IMR-90 (cell line): ENCODE measurements around the gene CBFA2T3. TPM values are rescaled to one million over a fixed set of nuclear protein-coding genes. Genes with fewer than 3 reads are reported as not detected.

Experiments used
- ATAC-seq: fragments of 200-7000 bp; cut with Tn5 transposase; 2 replicates; pipeline ENCODE4 v1.9.1; 2020; ENCODE audit warnings: low read depth, mild to moderate bottlenecking, moderate library complexity
- BruUV-seq: library from RNA; stranded (reverse); fragments of 400-500 nt; replicated peaks from 2 replicates; lab custom pipeline; 2021; lab: Mats Ljungman, UMichigan
- CTCF ChIA-PET: fragments of 300-600 bp; formaldehyde crosslinking; extraction: SDS; loops from one replicate; lab custom pipeline; 2021; ENCODE audit warnings: antibody characterized with exemption; lab: Yijun Ruan, JAX
- POLR2A ChIA-PET: fragments of 300-600 bp; sonication (Branson Sonifier 250); formaldehyde crosslinking; loops from one replicate; lab custom pipeline; 2022; ENCODE audit warnings: antibody characterized with exemption; ENCODE audit not compliant: unreplicated experiment; lab: Charles Lee
- DNase-seq: peaks from one replicate; pipeline ENCODE4 v3.0.0; 2013
- H2AFZ ChIP-seq: replicated peaks from 2 replicates; pipeline ENCODE3; 2013; ENCODE audit warnings: low read length, mild to moderate bottlenecking; ENCODE audit not compliant: poor library complexity
- H2AK5ac ChIP-seq: 2 replicates; pipeline ENCODE4 v1.6.1; 2013; ENCODE audit warnings: low read depth, low read length, inconsistent platforms
- H2AK9ac ChIP-seq: replicated peaks from 2 replicates; pipeline ENCODE3; 2013; ENCODE audit warnings: mild to moderate bottlenecking, low read depth, low read length, moderate library complexity; ENCODE audit not compliant: poor library complexity
- H2BK120ac ChIP-seq: 2 replicates; pipeline ENCODE4 v1.6.1; 2013; ENCODE audit warnings: low read depth, low read length, inconsistent platforms
- H2BK15ac ChIP-seq: 3 replicates; pipeline ENCODE4 v1.6.1; 2013; ENCODE audit warnings: low read depth, low read length, inconsistent platforms
- H2BK20ac ChIP-seq: 2 replicates; pipeline ENCODE4 v1.6.1; 2013; ENCODE audit warnings: low read depth, mild to moderate bottlenecking, inconsistent platforms, low read length, moderate library complexity
- H2BK5ac ChIP-seq: 2 replicates; pipeline ENCODE4 v1.6.1; 2013; ENCODE audit warnings: mild to moderate bottlenecking, low read depth, low read length, inconsistent platforms; ENCODE audit not compliant: poor library complexity, severe bottlenecking
- H3K14ac ChIP-seq: replicated peaks from 2 replicates; pipeline ENCODE4 v1.6.1; 2013; ENCODE audit warnings: low read depth, low read length, inconsistent platforms
- H3K18ac ChIP-seq: 2 replicates; pipeline ENCODE4 v1.6.1; 2013; ENCODE audit warnings: low read depth, low read length, control low read depth
- H3K23ac ChIP-seq: 2 replicates; pipeline ENCODE4 v1.6.1; 2013; ENCODE audit warnings: low read depth, low read length, inconsistent platforms
- H3K27ac ChIP-seq: 2 replicates; pipeline ENCODE4 v1.5.1; 2013; ENCODE audit warnings: mild to moderate bottlenecking, control low read depth, low read length; ENCODE audit not compliant: insufficient read depth
- H3K27me3 ChIP-seq: 2 replicates; pipeline ENCODE4 v1.6.1; 2013; ENCODE audit warnings: low read length; ENCODE audit not compliant: control insufficient read depth, insufficient read depth
- H3K36me3 ChIP-seq: 2 replicates; pipeline ENCODE4 v1.6.1; 2013; ENCODE audit warnings: low read length, mixed read lengths; ENCODE audit not compliant: control insufficient read depth, insufficient read depth
- H3K4ac ChIP-seq: 2 replicates; pipeline ENCODE4 v1.6.1; 2013; ENCODE audit warnings: low read depth, low read length, inconsistent platforms
- H3K4me1 ChIP-seq: 2 replicates; pipeline ENCODE4 v1.6.1; 2013; ENCODE audit warnings: low read length, mixed read lengths; ENCODE audit not compliant: control insufficient read depth, insufficient read depth
- H3K4me2 ChIP-seq: 2 replicates; pipeline ENCODE4 v1.6.1; 2013; ENCODE audit warnings: low read depth, mild to moderate bottlenecking, control low read depth, low read length, moderate library complexity
- H3K4me3 ChIP-seq: 2 replicates; pipeline ENCODE4 v1.5.1; 2013; ENCODE audit warnings: low read depth, mild to moderate bottlenecking, control low read depth, low read length, moderate library complexity; ENCODE audit not compliant: insufficient read depth
- H3K56ac ChIP-seq: 2 replicates; pipeline ENCODE4 v1.6.1; 2013; ENCODE audit warnings: low read length, inconsistent platforms; ENCODE audit not compliant: insufficient read depth; ENCODE audit errors: extremely low read depth
- H3K79me1 ChIP-seq, 2 experiments: 2 replicates each; pipeline ENCODE4 v1.6.1; 2013; ENCODE audit warnings: low read length in 2 of 2, inconsistent platforms in 1 of 2, low read depth in 1 of 2
- H3K9ac ChIP-seq: 2 replicates; pipeline ENCODE4 v1.6.1; 2013; ENCODE audit warnings: low read depth, low read length, control low read depth
- H3K9me1 ChIP-seq: 2 replicates; pipeline ENCODE4 v1.6.1; 2013; ENCODE audit warnings: low read length, inconsistent platforms; ENCODE audit not compliant: insufficient read depth
- H3K9me3 ChIP-seq: 2 replicates; pipeline ENCODE4 v1.6.1; 2013; ENCODE audit warnings: low read length; ENCODE audit not compliant: control insufficient read depth, insufficient read depth
- H4K20me1 ChIP-seq: 2 replicates; pipeline ENCODE4 v1.6.1; 2013; ENCODE audit warnings: low read length, inconsistent platforms; ENCODE audit not compliant: insufficient read depth
- H4K5ac ChIP-seq: 2 replicates; pipeline ENCODE4 v1.6.1; 2013; ENCODE audit warnings: mild to moderate bottlenecking, low read depth, low read length, control low read depth
- H4K8ac ChIP-seq, 2 experiments: 2 replicates each; pipeline ENCODE4 v1.6.1; 2013; ENCODE audit warnings: low read depth in 2 of 2, low read length in 2 of 2, control low read depth in 1 of 2, inconsistent platforms in 1 of 2
- H4K91ac ChIP-seq: 2 replicates; pipeline ENCODE4 v1.6.1; 2013; ENCODE audit warnings: low read depth, low read length, inconsistent platforms; ENCODE audit not compliant: insufficient read depth
- BHLHE40 ChIP-seq: fragments of 150-350 bp; IDR thresholded peaks from 2 replicates; pipeline ENCODE4 v1.6.1; 2016; ENCODE audit warnings: mild to moderate bottlenecking, low read depth, low read length
- CHD1 ChIP-seq: IDR thresholded peaks from 2 replicates; pipeline ENCODE4 v1.6.1; 2012; ENCODE audit warnings: low read depth, low read length, improper control_type of control experiment
- CTCF ChIP-seq: conservative IDR thresholded peaks from 2 replicates; pipeline ENCODE4 v1.5.1; 2012; ENCODE audit warnings: mild to moderate bottlenecking, low read depth, low read length, improper control_type of control experiment
- SMC3 ChIP-seq: fragments of 150-350 bp; IDR thresholded peaks from 2 replicates; pipeline ENCODE4 v1.6.1; 2016; ENCODE audit warnings: low read depth, mild to moderate bottlenecking, antibody characterized with exemption, low read length, moderate library complexity
- USF2 ChIP-seq: fragments of 150-350 bp; IDR thresholded peaks from 2 replicates; pipeline ENCODE4 v1.6.1; 2017; ENCODE audit warnings: mild to moderate bottlenecking, antibody characterized with exemption, low read length, low read depth
- WGBS, 2 experiments: methylation state at CpG; one replicate each; pipeline versions ENCODE4 v1.1.5 to v1.1.7; 2013; ENCODE audit warnings: missing lambda C conversion rate in 2 of 2; ENCODE audit not compliant: insufficient read length in 1 of 2; ENCODE audit errors: extremely low coverage in 2 of 2; 5-methylcytosine and 5-hydroxymethylcytosine counted together
- dilution Hi-C: fragments of 300-500 bp; cut with HindIII; formaldehyde crosslinking; loops from one replicate; pipeline ENCODE4 v1.14.3; 2018; ENCODE audit warnings: low sequenced_read_pairs; ENCODE audit not compliant: unreplicated experiment
- in situ Hi-C: fragments of 300-500 bp; cut with MboI; formaldehyde crosslinking; loops from 3 replicates; pipeline ENCODE4 v1.14.3; 2019; ENCODE audit warnings: low sequenced_read_pairs, inconsistent platforms, mixed read lengths
- intact Hi-C: fragments of 100-400 bp; cut with micrococcal nuclease; formaldehyde crosslinking; loops from 2 replicates; pipeline ENCODE4 v1.10.0; 2022
- polyA plus RNA-seq, 3 experiments: library from polyadenylated mRNA; depleted of rRNA; stranded (reverse); fragments of >200 nt; gene quantifications; 2 replicates each; pipeline ENCODE4 v1.2.3, GENCODE V29; 2012; ENCODE audit warnings: low replicate concordance in 1 of 3
- total RNA-seq: library from RNA; depleted of rRNA; stranded (reverse); fragments of >200 nt; gene quantifications from 2 replicates; pipeline ENCODE4 v1.2.3, GENCODE V29; 2012

The CBFA2T3 gene
- total and polyA plus RNA-seq, 2 of the 4 experiments (the other 2 are of a cell fraction): not detected

GRCh38 chr16:88841521-88842307 lies 135.3 kb downstream of the CBFA2T3 start:
- Histone ChIP-seq H3K4ac (no peak overlapping the region), H3K79me1 (peaks cover 4 to 10% of the 10 kb centered on the region in 2 experiments; a peak in 2 of 4 replicates), H3K4me3 (no peak overlapping the region), H3K27ac (no peak overlapping the region), H3K9me3 (no peaks in the 10 kb centered on the region), H3K9me1 (no peaks in the 10 kb centered on the region), H2BK15ac (no peak overlapping the region), H4K8ac (no peak overlapping the region), H2AFZ (peak overlapping the region; percentile 32), H3K18ac (no peak overlapping the region), H4K91ac (no peak overlapping the region), H2BK20ac (no peak overlapping the region), H4K5ac (no peak overlapping the region), H3K9ac (no peak overlapping the region), H3K4me1 (peaks cover 3% of the 10 kb centered on the region; the same call in 1 of the 2 replicates), H3K56ac (no peak overlapping the region), H2AK9ac (no peak overlapping the region), H2BK5ac (no peak overlapping the region), H2AK5ac (no peak overlapping the region), H3K14ac (no peak overlapping the region), H4K20me1 (peaks cover 8% of the 10 kb centered on the region; the same call in 1 of the 2 replicates), H3K4me2 (no peak overlapping the region), H3K36me3 (peaks cover 31% of the 10 kb centered on the region), H3K27me3 (no peaks in the 10 kb centered on the region), H2BK120ac (no peak overlapping the region), H3K23ac (no peak overlapping the region)
- ChIA-PET CTCF (no interaction called here), POLR2A (no interaction called here)
- dilution Hi-C loops: no loop called here
- ATAC-seq: no peak
- 93% methylated on average over 22 of the region's 40 CpGs; no CpG with 5 or more reads in 1 of the 2 experiments for WGBS, 2 experiments
- in situ Hi-C loops: no loop called here
- no peak for TF ChIP-seq BHLHE40
- TF ChIP-seq CTCF: no peak
- no peak for TF ChIP-seq USF2
- no peak for TF ChIP-seq SMC3
- no peak for TF ChIP-seq CHD1
- BruUV-seq: no TSS peak
- intact Hi-C loops: no loop called here
- no peak for DNase-seq
